SKM-1 (cell line): ENCODE data around the gene LRRC52.

ENCODE experiments used
- DNase-seq: peaks from one replicate; lab custom pipeline; 2025; ENCODE audit not compliant: unreplicated experiment; lab: John Stamatoyannopoulos, UW

The LRRC52 gene, protein sequence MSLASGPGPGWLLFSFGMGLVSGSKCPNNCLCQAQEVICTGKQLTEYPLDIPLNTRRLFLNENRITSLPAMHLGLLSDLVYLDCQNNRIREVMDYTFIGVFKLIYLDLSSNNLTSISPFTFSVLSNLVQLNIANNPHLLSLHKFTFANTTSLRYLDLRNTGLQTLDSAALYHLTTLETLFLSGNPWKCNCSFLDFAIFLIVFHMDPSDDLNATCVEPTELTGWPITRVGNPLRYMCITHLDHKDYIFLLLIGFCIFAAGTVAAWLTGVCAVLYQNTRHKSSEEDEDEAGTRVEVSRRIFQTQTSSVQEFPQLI

DNA sequence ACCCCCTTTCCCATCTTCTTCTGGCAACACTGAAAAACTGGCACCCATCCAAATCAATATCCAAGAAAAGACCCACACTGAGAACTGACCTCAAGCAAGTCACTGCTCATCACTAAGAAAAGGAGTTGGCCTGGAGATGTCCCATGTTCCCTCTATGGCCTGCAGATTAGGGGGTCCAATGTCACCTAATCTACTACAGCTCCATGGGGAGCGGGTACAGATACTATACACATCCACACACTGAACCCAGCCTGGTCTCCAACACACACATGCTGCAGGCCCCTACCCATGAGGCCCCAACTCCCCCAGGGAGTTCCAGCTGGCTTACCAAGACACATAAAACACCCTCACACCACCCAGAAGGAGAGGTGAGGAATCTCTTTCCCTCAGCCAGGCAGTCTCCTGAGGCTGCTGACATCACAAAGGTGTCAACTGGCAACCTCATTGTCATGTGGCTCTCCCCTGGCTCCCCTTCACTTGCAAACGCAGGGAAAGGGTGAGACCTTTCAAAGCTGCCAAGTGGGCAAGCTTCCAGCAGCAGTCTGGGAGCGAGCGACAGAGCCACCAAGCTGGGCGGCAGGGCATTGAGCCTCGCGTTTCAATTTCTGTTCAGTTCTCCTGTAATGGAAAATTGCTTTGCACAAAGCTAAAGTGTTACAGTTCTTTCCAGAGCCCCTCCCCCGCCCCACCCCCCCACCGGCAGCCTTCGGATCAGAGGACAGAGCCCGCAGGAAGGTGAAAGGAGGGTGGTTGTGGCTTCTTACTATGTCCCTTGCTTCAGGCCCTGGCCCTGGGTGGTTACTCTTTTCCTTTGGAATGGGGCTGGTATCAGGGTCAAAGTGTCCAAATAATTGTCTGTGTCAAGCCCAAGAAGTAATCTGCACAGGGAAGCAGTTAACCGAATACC lies at the start of gene LRRC52:
Gene LRRC52, plus strand, starts transcription at position 469 of the 907 bp plus-strand sequence. Its CDS starts 297 bp downstream, at position 766.
- DNase-seq = no peak

DNA sequence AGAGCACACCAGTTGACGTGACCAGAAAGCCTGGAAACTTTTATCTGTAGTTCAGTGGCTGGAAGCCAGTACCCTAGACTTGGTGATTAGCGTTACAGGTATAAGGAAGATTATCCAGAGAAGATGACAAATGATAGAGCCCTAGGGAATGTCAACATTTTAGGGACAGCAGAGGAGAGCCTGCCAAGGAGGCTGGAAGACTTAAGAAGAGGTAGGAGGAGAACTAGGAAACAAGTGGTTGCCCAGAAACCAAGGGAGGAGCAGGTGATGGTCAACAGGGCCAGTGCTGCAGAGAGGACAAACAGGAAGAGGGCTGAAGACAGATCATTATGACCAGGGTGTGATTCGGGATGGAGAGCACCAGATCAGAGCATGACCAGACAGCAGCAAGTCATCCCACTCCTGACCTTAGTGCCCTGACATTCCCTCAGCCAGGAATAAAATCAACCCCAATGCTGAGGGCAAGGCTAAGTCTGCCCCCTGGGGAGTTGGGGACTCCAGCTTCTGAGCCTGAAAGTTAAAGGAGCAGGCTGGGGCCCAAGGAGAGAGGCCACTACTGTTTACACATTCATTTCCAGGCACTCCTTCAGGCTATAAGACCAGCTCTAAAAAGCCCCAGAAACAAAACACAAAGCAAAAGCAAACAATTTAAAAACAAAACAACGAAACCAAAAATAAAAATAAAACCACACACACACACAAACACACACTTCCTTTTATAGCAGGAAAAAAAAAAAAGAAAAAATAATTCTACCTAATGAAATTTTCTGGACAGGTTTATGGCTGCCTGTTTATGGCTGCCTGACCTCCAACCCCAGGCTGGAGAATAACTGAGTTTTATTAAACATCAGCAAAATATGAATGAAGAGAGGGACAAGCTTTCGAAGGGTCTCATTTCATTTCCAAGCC lies 48.6 kb upstream of the LRRC52 start:
- no peak for DNase-seq

- no peak for DNase-seq
These were observed 48.0 kb upstream of the LRRC52 start for GRCh38 chr1:165495858-165496205.

DNA sequence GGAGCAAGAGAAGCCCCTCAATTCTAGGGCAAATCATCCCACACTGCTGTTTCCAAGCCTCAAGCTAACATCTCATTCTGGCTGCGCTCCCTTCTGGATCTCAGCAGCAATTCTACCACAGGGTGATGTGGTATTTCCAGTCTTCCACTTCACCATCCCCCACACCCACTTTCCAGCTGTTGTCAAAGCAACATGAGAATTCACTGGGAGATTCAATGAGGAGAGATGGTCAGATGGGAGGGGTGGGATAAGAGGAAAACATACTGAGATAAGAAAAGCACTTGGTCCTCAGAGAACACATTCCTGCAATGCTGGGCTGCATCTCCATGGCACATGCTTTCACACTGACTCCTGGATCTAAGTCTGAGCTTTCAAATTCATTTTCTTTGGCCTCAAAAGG lies 47.3 kb upstream of the LRRC52 start:
- DNase-seq = no peak

- DNase-seq = no peak
These were observed 46.5 kb upstream of the LRRC52 start for GRCh38 chr1:165497069-165498013.

GRCh38 chr1:165501330-165501969 lies 42.4 kb upstream of the LRRC52 start:
- no peak for DNase-seq

GRCh38 chr1:165501970-165502348 lies 41.8 kb upstream of the LRRC52 start:
- DNase-seq = no peak

GRCh38 chr1:165507570-165507969 lies 36.2 kb upstream of the LRRC52 start:
- DNase-seq = no peak

- DNase-seq = no peak
These were observed 35.5 kb upstream of the LRRC52 start for GRCh38 chr1:165508291-165508690.

DNA sequence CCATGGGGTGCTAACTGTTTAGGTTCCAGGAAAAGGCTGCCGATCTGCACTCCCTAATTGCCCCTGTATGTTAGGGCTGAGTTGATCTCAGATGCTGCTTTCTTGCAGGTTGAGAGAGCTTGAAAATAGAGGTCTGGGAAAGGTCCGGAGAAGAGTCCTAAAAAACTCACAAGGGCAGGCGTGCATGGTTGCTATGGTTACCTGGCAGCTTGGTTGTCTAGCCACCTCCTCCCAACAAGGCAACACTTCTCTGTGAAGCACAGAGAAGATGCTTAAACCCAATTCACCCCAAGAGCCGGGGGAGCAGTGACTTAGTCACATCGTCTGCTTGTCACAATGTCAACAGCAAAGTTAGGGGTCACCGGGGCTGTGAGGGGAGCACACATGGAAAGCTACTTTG lies 31.0 kb upstream of the LRRC52 start:
- no peak for DNase-seq

GRCh38 chr1:165516469-165516868 lies 27.3 kb upstream of the LRRC52 start:
- DNase-seq = no peak

DNA sequence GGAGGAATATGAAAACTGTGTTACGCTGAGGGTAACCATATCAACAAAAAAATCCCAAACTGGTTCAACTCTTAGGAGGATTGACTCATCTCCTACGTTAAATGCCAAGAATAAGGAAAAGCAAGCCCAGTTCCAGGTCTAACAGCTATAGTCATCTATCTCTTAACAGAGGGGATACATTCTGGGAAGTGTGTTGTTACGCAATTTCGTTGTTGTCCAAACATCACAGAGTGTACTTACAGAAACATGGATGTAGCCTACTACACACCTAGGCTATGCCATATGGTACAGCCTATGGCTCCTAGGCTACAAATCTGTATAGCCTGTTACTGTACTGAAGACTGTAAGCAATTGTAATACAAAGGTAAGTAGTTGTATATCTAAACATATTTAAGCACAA lies 23.2 kb upstream of the LRRC52 start:
- DNase-seq = no peak

DNA sequence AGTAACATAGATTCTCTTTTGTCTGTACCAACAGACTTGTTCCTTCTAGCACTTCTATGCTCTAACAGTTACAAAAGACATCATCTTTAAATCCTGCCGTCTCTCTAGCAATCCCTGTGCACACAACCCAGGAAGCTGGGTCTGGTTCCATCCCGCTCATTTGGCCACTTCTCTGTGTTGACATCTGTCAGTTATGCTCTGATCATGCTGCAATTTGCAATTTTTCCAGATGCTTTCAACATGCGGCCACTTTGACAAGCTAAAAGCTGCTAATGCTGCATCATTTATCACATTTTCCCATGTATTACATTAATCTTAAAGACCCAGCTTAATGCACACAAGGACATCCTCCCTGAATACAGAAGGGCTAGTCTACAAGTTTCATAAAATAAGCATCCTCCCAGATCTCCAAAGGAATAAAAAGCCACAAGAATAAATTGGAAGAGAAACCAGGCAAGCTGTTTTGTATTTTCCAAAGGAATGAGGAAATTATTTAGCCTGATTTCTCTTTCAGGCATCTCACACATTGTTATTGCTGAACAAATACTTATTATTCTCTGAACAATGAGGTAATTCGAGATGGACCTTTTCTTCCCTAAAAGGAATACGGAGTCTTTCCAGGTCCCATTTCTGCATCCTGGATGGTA lies 19.0 kb upstream of the LRRC52 start:
- no peak for DNase-seq

DNA sequence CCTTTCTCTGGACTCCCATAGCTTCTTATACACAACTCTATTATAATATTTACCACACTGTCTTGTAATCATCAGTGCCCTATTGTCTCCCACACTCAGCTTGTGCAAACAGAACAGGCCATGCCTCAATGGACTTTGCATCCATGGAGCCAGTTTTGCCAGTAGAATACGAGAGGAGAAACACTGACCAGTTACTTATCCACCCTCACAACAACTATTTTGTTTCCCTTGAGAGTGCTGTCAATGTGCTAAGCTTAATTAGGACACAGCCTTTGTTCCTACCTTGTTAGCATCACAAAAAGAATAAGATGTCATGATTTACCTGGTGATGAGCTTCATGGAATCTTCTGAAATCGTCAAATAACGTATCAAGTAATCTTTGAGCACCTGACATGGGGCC lies 18.1 kb upstream of the LRRC52 start:
- no peak for DNase-seq

- DNase-seq = no peak
These were observed 16.4 kb upstream of the LRRC52 start for GRCh38 chr1:165527251-165528007.

- no peak for DNase-seq
These were observed 12.8 kb upstream of the LRRC52 start for GRCh38 chr1:165531021-165531420.

DNA sequence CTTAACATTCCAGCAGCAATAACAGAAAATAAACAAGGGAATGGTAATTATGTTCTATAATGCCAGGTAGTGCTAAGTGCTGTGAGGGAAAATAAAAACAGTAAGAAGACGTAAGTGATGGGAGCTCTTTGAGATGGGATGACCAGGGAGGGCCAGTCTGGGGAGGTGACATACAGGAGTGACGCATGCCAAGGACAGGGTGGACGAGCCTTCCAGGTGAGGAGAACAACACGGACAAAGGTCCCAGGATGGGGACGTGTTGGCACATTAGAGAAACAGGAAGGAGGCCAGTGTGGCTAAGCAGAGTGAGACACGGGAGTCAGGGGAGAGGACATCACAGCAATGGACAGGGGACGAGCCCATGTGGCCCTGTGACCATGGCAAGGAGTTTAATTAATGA lies 11.7 kb upstream of the LRRC52 start:
- DNase-seq = no peak

DNA sequence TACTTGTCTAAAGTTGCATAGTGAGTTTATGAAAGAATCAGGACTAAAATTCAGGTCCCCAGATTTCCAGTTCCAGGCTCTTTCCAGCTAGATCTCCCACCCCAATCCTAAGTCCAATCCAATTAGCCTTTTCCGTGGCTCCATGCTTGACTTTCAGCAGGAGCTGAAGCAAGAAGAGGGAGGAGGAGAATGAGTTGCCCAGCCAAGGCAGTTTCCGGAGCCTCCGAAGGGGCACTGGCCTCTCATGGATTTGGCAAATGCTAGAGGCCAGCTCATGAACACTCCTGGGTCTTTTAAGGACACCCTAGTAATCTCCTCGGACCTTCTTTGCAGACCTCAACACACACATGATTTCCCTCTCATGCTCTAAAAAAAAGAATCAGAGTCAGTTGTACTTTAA lies 10.5 kb upstream of the LRRC52 start:
- no peak for DNase-seq

- DNase-seq = no peak
These were observed 7.8 kb upstream of the LRRC52 start for GRCh38 chr1:165536016-165536415.
